ENCODE measurements around the gene PREX1.

Gene PREX1

GRCh38 chr20:48632017-48632824, 195.6 kb downstream of the PREX1 start:
- DNase-seq (ENCODE audit: low spot score) = no peak

- DNase-seq (ENCODE audit: low spot score) = peak; percentile 29
These were observed 196.4 kb downstream of the PREX1 start for GRCh38 chr20:48631114-48632016.

- no peak for DNase-seq (ENCODE audit: low spot score)
These were observed 197.3 kb downstream of the PREX1 start for GRCh38 chr20:48630342-48631075.

- no peak for DNase-seq (ENCODE audit: low spot score)
These were observed 197.9 kb downstream of the PREX1 start for GRCh38 chr20:48629960-48630315.

GRCh38 chr20:48629069-48629959, 198.5 kb downstream of the PREX1 start:
- DNase-seq (ENCODE audit: low spot score) = no peak

GRCh38 chr20:48627737-48628128, 200.1 kb downstream of the PREX1 start:
- DNase-seq (ENCODE audit: low spot score) = no peak

- no peak for DNase-seq (ENCODE audit: low spot score)
These were observed 200.7 kb downstream of the PREX1 start for GRCh38 chr20:48626938-48627736.

- peak; percentile 67 for DNase-seq (ENCODE audit: low spot score)
These were observed 201.4 kb downstream of the PREX1 start for GRCh38 chr20:48626226-48626937.

GRCh38 chr20:48625136-48625900, 202.5 kb downstream of the PREX1 start:
- DNase-seq (ENCODE audit: low spot score) = no peak

- DNase-seq (ENCODE audit: low spot score) = no peak
These were observed 203.3 kb downstream of the PREX1 start for GRCh38 chr20:48624315-48625020.

- DNase-seq (ENCODE audit: low spot score) = no peak
These were observed 203.9 kb downstream of the PREX1 start for GRCh38 chr20:48623906-48624265.

GRCh38 chr20:48623176-48623905, 204.5 kb downstream of the PREX1 start:
- no peak for DNase-seq (ENCODE audit: low spot score)

- DNase-seq (ENCODE audit: low spot score) = no peak
These were observed 205.4 kb downstream of the PREX1 start for GRCh38 chr20:48622421-48622820.

- DNase-seq (ENCODE audit: low spot score) = peak; percentile 79
These were observed 206.3 kb downstream of the PREX1 start for GRCh38 chr20:48621376-48622078.

- peak; percentile 91 for DNase-seq (ENCODE audit: low spot score)
These were observed 207.1 kb downstream of the PREX1 start for GRCh38 chr20:48620507-48621375.

- DNase-seq (ENCODE audit: low spot score) = no peak
These were observed 207.7 kb downstream of the PREX1 start for GRCh38 chr20:48620154-48620506.

Measured in SW480 (cell line).